Neuronal stem cell (in vitro differentiated cells): Measurements from ENCODE around the gene CREB3L2.
"Not testable (repeated sequence)": the region's sequence is repeated elsewhere in the genome, so short reads cannot be mapped to it uniquely, and the experiment has no call there.

ENCODE experiments used
- DNase-seq: peaks from one replicate; pipeline ENCODE4 v3.0.0-alpha.2; 2013; ENCODE audit warnings: low spot score
- H2AFZ ChIP-seq: one replicate; pipeline ENCODE4 v1.6.1; 2013; ENCODE audit warnings: mild to moderate bottlenecking, low read length, inconsistent platforms
- H2AK5ac ChIP-seq: 2 replicates; pipeline ENCODE4 v1.6.1; 2013; ENCODE audit warnings: low read depth, mild to moderate bottlenecking, inconsistent platforms, low read length, moderate library complexity, mixed read lengths
- H2BK120ac ChIP-seq: 2 replicates; pipeline ENCODE4 v1.6.1; 2013; ENCODE audit warnings: low read depth, mild to moderate bottlenecking, inconsistent platforms, low read length, moderate library complexity, mixed read lengths
- H2BK12ac ChIP-seq: one replicate; pipeline ENCODE4 v1.6.1; 2013; ENCODE audit warnings: low read length, inconsistent platforms
- H2BK15ac ChIP-seq: 2 replicates; pipeline ENCODE4 v1.6.1; 2013; ENCODE audit warnings: mild to moderate bottlenecking, low read length, inconsistent platforms, mixed read lengths
- H2BK5ac ChIP-seq: one replicate; pipeline ENCODE4 v1.6.1; 2013; ENCODE audit warnings: inconsistent platforms, mild to moderate bottlenecking, low read length, moderate library complexity
- H3K14ac ChIP-seq: one replicate; pipeline ENCODE4 v1.6.1; 2013; ENCODE audit warnings: low read length, inconsistent platforms
- H3K18ac ChIP-seq: 2 replicates; pipeline ENCODE4 v1.6.1; 2013; ENCODE audit warnings: low read length, inconsistent platforms
- H3K23ac ChIP-seq: 2 replicates; pipeline ENCODE4 v1.6.1; 2013; ENCODE audit warnings: low read depth, mild to moderate bottlenecking, mixed read lengths, low read length, inconsistent platforms; ENCODE audit not compliant: poor library complexity
- H3K27ac ChIP-seq: replicated peaks from 3 replicates; pipeline ENCODE4 v1.5.1; 2013; ENCODE audit warnings: low read length, inconsistent platforms
- H3K27me3 ChIP-seq, 3 experiments: 2 replicates each; pipeline ENCODE4 v1.6.1; 2013; ENCODE audit warnings: low read length in 3 of 3, mild to moderate bottlenecking in 2 of 3, inconsistent platforms in 1 of 3, low read depth in 1 of 3, mixed read lengths in 1 of 3, moderate library complexity in 1 of 3; ENCODE audit not compliant: control insufficient read depth in 3 of 3, insufficient read depth in 3 of 3
- H3K36me3 ChIP-seq, 2 donors: replicated peaks in 1 of 2; 2 replicates each; pipeline ENCODE4 v1.6.1; 2013; ENCODE audit warnings: low read length in 2 of 2; ENCODE audit not compliant: control insufficient read depth in 2 of 2, insufficient read depth in 2 of 2
- H3K4ac ChIP-seq: 2 replicates; pipeline ENCODE4 v1.6.1; 2013; ENCODE audit warnings: inconsistent platforms, mild to moderate bottlenecking, low read length, moderate library complexity
- H3K4me1 ChIP-seq, 2 donors: 1 replicate in 1 of 2; 2 replicates in 1 of 2; pipeline ENCODE4 v1.6.1; 2013; ENCODE audit warnings: low read length in 2 of 2, low read depth in 1 of 2; ENCODE audit not compliant: control insufficient read depth in 2 of 2, insufficient read depth in 1 of 2
- H3K4me2 ChIP-seq: one replicate; pipeline ENCODE4 v1.6.1; 2013; ENCODE audit warnings: mild to moderate bottlenecking, low read length, inconsistent platforms; ENCODE audit not compliant: insufficient read depth, poor library complexity, severe bottlenecking
- H3K4me3 ChIP-seq, 2 donors: 2 replicates each; pipeline ENCODE4 v1.5.1; 2013; ENCODE audit warnings: low read length in 2 of 2, mild to moderate bottlenecking in 2 of 2, inconsistent platforms in 1 of 2, moderate library complexity in 1 of 2
- H3K79me1 ChIP-seq: one replicate; pipeline ENCODE4 v1.6.1; 2013; ENCODE audit warnings: low read depth, mild to moderate bottlenecking, inconsistent platforms, low read length, moderate library complexity
- H3K9ac ChIP-seq: one replicate; pipeline ENCODE4 v1.6.1; 2013; ENCODE audit warnings: mild to moderate bottlenecking, low read depth, low read length, inconsistent platforms; ENCODE audit not compliant: poor library complexity
- H3K9me3 ChIP-seq, 2 donors: replicated peaks in 1 of 2; 2 replicates each; pipeline versions ENCODE3 to v1.6.1; 2013; ENCODE audit warnings: low read length in 2 of 2, mild to moderate bottlenecking in 2 of 2, inconsistent platforms in 1 of 2, low read depth in 1 of 2, mixed read lengths in 1 of 2, moderate library complexity in 1 of 2; ENCODE audit not compliant: control insufficient read depth in 2 of 2, insufficient read depth in 1 of 2
- H4K8ac ChIP-seq: one replicate; pipeline ENCODE4 v1.6.1; 2013; ENCODE audit warnings: low read depth, mild to moderate bottlenecking, inconsistent platforms, low read length, moderate library complexity
- H4K91ac ChIP-seq: one replicate; pipeline ENCODE4 v1.6.1; 2013; ENCODE audit warnings: low read length, low read depth, mild to moderate bottlenecking, inconsistent platforms; ENCODE audit not compliant: poor library complexity
- WGBS, 2 donors: extraction: QIAGEN DNeasy Blood & Tissue Kit; methylation state at CpG; one replicate each; pipeline ENCODE4 v1.1.7; 2013; ENCODE audit warnings: missing lambda C conversion rate in 2 of 2, mixed read lengths in 1 of 2; ENCODE audit not compliant: insufficient read length in 2 of 2, insufficient replicate concordance in 1 of 2; ENCODE audit errors: extremely low coverage in 2 of 2; 5-methylcytosine and 5-hydroxymethylcytosine counted together

CREB3L2 gene

GRCh38 chr7:137930581-137930980, 71.3 kb downstream of the CREB3L2 start:
- H3K4me2 ChIP-seq: no peak overlapping the region
- H2BK120ac ChIP-seq: no peak overlapping the region
- H4K8ac ChIP-seq: no peak overlapping the region
- H3K27ac ChIP-seq: no peak overlapping the region
- H3K4ac ChIP-seq: no peak overlapping the region
- WGBS, 2 donors: no CpG with 5 or more reads among the region's 2 CpGs
- H2BK15ac ChIP-seq: no peak overlapping the region
- peaks cover 3% of the 10 kb centered on the region in 2 donors for H3K9me3 ChIP-seq
- H2BK12ac ChIP-seq: no peak overlapping the region
- H3K4me1 ChIP-seq: peaks cover 0 to 16% of the 10 kb centered on the region in 2 donors
- DNase-seq: no peak
- no peak overlapping the region for H4K91ac ChIP-seq
- peaks cover 10 to 25% of the 10 kb centered on the region in 2 donors for H3K36me3 ChIP-seq
- no peaks in the 10 kb centered on the region for H3K27me3 ChIP-seq
- no peak overlapping the region for H3K9ac ChIP-seq
- H3K79me1 ChIP-seq: no peaks in the 10 kb centered on the region
- H2BK5ac ChIP-seq: no peak overlapping the region
- H3K23ac ChIP-seq: no peak overlapping the region
- no peak overlapping the region for H3K18ac ChIP-seq
- H3K14ac ChIP-seq: no peak overlapping the region
- no peak overlapping the region for H2AFZ ChIP-seq
- H2AK5ac ChIP-seq: no peak overlapping the region
- no peak overlapping the region for H3K4me3 ChIP-seq

DNA sequence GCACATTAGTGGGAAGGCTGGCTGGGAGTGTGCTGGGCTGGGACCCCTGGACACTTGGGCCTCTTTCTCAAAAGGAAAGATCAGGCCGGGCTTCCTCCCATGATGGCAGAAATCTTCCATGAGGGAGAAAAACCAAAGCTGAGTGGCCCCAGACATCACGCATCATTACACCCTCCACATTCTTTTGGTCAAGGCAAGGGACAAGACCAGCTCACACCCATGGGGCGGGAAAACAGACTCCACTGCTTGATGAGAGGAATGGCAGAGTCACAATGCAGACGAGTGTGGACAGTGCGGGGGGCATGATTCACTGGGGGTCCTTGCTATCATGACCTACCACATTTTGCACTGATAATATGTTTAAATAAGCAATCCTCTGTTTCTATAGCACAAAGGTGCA, 73.3 kb downstream of the CREB3L2 start:
- Histone ChIP-seq H3K27me3 (no peaks in the 10 kb centered on the region), H3K14ac (no peak overlapping the region), H3K4ac (no peak overlapping the region), H2AFZ (no peak overlapping the region), H3K9ac (no peak overlapping the region), H2BK15ac (no peak overlapping the region), H3K9me3 (peaks cover 3% of the 10 kb centered on the region in 2 donors), H3K27ac (no peak overlapping the region), H3K4me1 (peaks cover 0 to 12% of the 10 kb centered on the region in 2 donors), H2BK5ac (no peak overlapping the region), H3K79me1 (no peaks in the 10 kb centered on the region), H3K18ac (no peak overlapping the region), H3K23ac (no peak overlapping the region), H3K36me3 (peaks cover 15 to 43% of the 10 kb centered on the region in 2 donors), H3K4me2 (no peak overlapping the region), H2AK5ac (no peak overlapping the region), H4K8ac (no peak overlapping the region), H2BK120ac (no peak overlapping the region), H4K91ac (no peak overlapping the region), H3K4me3 (no peak overlapping the region), H2BK12ac (no peak overlapping the region)
- no CpG with 5 or more reads among the region's 5 CpGs for WGBS, 2 donors
- DNase-seq: no peak

DNA sequence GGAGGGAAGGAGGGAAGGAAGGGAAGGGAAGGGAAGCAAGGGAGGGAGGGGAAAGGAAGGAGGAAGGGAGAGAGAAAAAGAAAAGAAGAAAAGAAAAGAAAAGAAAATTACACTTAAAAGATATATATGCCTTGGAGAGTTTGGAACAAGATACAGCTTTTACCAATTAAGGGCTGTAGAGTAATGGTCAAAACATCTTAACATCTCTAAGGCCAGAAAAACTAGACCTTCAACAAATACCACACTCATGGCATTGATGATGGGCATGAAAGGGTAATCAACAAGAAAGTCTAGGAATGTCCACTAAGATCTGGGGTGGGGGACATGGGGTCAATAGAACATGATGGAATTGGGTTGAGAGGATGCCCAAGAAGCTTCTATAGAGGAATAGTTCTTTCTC, 74.5 kb downstream of the CREB3L2 start:
- Histone ChIP-seq H4K91ac (no peak overlapping the region), H3K14ac (no peak overlapping the region), H3K4me2 (no peak overlapping the region), H3K4me3 (no peak overlapping the region), H3K23ac (no peak overlapping the region), H3K27ac (no peak overlapping the region), H3K9ac (no peak overlapping the region), H2AFZ (no peak overlapping the region), H3K4ac (no peak overlapping the region), H3K79me1 (no peaks in the 10 kb centered on the region), H2BK5ac (no peak overlapping the region), H2BK15ac (no peak overlapping the region), H3K9me3 (peaks cover 3 to 6% of the 10 kb centered on the region in 2 donors), H3K27me3 (no peaks in the 10 kb centered on the region), H4K8ac (no peak overlapping the region), H3K18ac (no peak overlapping the region), H3K4me1 (no peaks in the 10 kb centered on the region), H2BK120ac (no peak overlapping the region), H2AK5ac (no peak overlapping the region), H2BK12ac (no peak overlapping the region), H3K36me3 (peaks cover 18 to 47% of the 10 kb centered on the region in 2 donors)
- DNase-seq: no peak

- not testable (repeated sequence) for DNase-seq, H4K91ac ChIP-seq, H2AFZ ChIP-seq, H2AK5ac ChIP-seq, H2BK12ac ChIP-seq, H3K9me3 ChIP-seq, H4K8ac ChIP-seq, H3K4me2 ChIP-seq, H3K23ac ChIP-seq, H3K27me3 ChIP-seq, H2BK120ac ChIP-seq, H3K4me1 ChIP-seq, H3K79me1 ChIP-seq, H3K9ac ChIP-seq, H2BK15ac ChIP-seq, H3K14ac ChIP-seq, H2BK5ac ChIP-seq, H3K18ac ChIP-seq, H3K4me3 ChIP-seq, H3K27ac ChIP-seq, H3K4ac ChIP-seq
- H3K36me3 ChIP-seq: peaks cover 18 to 47% of the 10 kb centered on the region in 2 donors
- WGBS, 2 donors: no CpG with 5 or more reads among the region's 6 CpGs
Observed at GRCh38 chr7:137926206-137926605, 75.7 kb downstream of the CREB3L2 start.
